GM19099 (cell line): ENCODE results near the gene ANKRD13B.
A peak's percentile ranks its signal among the peaks of the same experiment; 100 is the strongest.

Experiments used
- POLR2A ChIP-seq: IDR thresholded peaks from 3 replicates; pipeline ENCODE4 v1.6.1; 2011; ENCODE audit warnings: low read depth; ENCODE audit not compliant: insufficient read length; ENCODE audit errors: extremely low read depth

Gene ANKRD13B

DNA sequence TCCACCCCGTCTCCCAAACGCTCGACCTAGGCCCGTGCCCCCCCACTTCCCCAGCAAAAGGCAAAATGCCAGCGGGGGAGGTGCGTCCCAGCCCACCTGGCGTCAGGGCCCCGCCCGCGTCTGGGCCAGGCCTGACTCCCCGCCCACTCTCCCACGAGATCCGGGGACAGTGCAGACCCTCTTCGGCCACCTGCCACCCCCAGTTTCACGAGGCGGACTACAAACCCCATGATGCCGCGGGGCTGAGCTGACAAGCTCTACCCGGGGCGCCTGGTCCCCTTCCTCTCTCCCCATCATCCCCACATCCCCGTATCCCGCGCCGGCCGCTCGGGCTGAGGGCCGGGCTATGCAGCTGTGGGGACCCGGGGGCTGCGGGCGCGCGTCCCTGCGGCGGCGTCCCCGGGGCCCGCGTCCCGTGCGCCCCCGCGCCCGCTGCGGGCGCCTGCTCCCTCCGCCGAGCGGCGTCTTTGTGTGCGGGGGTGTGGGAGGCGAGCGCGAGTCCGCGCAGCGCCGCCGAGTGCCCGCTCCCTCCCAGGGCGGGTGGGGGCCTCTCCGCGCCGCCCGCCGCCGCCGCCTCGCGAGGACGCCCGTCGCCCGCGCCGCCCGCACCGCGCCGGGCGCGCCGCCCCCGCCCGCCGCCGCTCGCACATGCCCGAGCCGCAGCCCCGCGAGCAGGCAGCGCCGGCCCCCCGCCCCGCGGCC is at the start of gene ANKRD13B:
Gene ANKRD13B, plus strand, starts transcription at position 283 of the 702 bp plus-strand sequence. CDS start 490 bp downstream, outside the sequence.
- TF ChIP-seq POLR2A = no peak

DNA sequence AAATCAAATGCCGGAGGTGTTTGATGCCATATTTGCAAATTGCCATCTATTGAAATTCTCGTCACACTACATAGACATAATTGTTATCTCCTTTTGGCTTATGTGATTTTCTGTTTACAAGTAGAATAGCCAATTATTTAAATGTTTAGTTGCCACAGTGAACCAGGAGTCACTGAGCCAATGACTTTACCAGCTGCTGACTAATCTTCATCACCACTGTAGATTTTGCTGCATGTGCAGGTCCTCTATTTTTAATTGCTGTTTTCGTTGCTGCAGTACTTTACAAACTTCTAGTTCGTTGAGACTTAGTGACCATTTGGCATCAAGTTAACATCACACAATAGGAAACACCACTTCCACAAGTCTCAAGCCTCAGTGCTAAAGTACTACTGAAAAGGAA is 48.9 kb upstream of the ANKRD13B start:
- no peak for TF ChIP-seq POLR2A

DNA sequence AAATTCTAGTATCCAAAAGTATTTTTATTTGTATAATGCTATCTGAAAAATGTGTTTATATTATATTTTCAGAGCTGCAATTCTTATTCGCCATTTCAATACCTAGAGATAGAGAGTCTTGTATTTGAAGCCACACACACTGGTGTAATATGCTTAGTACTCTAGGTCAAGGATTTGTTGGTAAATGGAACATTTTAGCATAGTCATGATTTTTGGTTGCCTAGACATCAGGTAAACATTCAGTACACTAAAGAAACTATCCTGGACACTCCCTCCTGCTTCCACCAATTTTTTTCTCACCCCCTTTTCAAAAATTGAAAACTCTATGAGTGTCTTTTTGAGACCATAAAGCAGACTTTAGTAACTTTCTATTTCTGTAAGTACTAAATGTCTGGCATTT is 46.8 kb upstream of the ANKRD13B start:
- TF ChIP-seq POLR2A = no peak

DNA sequence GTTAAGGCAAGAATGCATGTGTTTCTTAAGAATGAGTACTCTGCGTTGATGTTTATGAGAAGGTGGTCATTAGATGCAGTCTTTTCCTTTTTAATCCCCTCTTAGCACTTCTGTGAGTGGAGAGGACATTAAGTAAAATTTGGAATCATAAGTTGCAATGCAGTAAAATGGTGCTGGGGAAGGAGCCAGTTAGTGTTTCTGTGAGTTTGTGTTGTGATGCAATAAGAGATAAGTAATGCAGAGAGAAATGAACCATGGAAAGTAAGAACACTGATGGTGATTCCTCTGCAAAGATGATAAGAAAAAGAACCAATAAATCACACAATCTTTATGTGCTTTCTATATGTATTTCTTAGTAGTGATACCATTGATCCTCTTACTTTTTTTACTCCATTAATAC is 46.1 kb upstream of the ANKRD13B start:
- no peak for TF ChIP-seq POLR2A

DNA sequence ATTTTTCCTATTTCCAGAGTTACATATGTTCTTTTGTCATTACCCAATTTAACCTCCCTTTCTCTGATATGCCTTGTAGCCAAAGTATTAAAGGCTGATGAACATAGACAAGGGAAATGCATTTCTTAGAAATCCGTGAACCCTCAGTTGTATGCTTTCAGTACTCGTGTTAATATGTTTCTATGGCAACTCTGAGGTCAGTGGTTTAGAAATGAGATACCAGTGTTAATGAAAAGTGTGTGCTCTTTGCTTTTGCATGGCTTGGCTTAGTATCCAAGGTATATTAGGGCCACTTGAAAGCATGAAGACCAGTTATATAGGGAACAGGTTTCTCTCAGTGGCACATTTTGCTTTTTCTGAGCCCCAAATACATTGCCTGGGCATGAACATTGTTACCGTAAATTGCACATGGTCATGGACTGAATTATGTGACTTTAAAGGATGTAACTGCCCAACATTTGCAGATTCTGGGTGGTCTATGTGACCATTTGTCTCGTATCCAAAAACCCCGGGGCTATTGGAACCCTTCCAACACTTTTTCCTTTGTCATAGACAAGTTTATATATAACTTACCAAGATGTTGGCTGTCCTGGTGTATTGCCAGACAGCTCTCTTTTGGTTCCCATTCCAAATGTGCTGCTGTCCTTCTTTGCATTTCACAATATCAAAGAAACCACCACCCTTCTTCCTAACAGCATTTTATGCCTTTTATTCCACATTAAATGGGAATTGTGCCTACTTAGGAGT is 43.6 kb upstream of the ANKRD13B start:
- TF ChIP-seq POLR2A = no peak

DNA sequence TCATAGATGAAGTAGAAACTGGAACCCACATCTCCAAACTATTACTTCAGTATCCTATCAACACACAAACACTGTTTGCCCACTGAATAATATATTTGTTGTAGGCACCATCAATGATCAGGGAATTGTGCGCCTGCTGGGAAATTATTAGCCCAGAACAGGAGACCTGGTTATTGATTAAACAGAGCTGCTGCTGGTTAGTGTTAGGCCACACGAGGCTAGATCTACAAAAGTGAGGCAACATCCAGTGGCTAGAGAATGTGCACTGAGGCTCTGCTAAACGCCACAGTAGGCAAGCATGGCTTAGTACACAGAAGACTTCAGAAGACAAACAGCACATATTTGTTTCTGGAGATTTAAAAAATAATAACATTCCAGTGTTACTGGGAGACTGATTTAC is 37.1 kb upstream of the ANKRD13B start:
- no peak for TF ChIP-seq POLR2A

DNA sequence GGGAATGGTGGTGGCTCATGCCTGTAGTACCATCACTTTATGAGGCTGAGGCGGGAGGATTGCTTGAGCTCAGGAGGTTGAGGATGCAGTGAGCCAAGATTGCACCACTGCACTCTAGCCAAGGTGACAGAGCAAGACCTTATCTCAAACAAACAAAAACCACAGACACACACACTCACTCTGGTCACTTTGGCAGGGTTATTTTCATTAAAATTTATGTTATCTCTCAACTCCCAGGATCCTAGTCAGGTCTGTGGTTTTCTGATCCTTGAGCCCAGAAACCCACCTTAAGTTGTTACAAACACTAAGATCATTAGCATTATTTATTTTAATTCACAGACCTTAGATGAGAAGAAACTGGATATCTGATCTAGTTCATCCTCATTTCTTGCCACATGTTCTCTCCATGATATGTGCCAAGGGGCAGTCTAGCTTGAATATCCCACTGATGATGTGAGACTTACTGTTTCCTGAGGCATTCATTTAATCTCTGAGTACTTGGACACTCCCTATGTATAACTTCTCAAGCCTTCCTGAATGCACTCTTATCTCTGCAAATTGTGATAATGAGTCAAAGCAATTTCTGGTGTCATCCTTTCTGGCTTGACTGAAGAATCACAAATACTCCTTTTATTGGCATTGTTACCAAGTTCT is 35.7 kb upstream of the ANKRD13B start:
- no peak for TF ChIP-seq POLR2A

DNA sequence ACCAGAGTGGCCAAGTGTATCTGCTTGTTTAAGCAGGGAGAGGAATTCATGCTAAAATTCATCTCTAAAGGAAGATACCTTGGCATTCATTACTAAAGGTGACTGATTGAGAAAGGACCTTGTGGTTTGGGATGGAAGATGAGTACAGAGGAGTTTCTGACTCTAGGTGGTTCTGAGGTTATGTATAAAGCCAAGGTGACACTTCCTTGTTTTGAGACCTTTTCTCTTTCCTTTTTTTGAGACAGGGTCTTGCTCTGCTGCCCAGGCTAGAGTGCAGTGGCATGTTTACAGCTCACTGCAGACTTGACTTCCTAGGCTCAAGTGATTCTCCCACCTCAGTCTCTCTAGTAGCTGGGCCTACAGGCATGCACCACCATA is 35.2 kb upstream of the ANKRD13B start:
- no peak for TF ChIP-seq POLR2A

DNA sequence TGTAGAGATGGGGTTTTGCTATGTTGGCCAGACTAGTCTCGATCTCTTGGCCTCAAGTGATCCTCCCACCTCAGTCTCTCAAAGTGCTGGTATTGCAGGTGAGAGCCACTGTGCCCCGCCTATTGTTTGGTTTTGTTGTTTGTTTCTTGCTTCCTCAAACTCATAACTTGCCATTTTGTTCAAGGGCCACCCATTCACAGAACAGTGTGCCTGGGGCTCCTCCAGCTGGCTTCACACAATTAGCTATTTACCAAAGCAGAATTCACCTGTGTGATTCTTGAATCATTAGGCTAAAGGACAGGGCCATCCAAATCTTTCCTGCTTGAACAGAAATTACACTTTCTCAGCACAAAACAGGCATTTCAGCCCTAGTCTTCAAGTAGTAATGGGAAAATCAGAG is 33.3 kb upstream of the ANKRD13B start:
- no peak for TF ChIP-seq POLR2A

DNA sequence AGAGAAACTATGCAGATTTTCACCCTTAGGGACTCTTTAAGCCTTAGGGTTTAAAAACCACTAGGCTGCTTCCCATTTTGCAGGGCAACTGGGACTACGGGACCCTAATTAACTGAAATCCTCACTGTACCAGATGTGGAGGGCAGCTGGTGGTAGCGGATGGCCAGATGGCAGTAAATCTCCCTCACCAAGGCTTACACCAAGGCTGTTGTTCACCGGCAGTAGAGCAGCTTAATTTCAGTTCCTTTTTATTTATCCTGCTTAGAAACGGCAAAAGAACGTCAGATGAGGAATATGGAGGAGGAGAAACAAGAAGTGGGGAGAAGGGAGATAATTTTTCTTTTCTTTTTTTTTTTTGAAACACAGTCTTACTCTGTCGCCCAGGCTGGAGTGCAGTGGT is 32.6 kb upstream of the ANKRD13B start:
- TF ChIP-seq POLR2A = no peak

DNA sequence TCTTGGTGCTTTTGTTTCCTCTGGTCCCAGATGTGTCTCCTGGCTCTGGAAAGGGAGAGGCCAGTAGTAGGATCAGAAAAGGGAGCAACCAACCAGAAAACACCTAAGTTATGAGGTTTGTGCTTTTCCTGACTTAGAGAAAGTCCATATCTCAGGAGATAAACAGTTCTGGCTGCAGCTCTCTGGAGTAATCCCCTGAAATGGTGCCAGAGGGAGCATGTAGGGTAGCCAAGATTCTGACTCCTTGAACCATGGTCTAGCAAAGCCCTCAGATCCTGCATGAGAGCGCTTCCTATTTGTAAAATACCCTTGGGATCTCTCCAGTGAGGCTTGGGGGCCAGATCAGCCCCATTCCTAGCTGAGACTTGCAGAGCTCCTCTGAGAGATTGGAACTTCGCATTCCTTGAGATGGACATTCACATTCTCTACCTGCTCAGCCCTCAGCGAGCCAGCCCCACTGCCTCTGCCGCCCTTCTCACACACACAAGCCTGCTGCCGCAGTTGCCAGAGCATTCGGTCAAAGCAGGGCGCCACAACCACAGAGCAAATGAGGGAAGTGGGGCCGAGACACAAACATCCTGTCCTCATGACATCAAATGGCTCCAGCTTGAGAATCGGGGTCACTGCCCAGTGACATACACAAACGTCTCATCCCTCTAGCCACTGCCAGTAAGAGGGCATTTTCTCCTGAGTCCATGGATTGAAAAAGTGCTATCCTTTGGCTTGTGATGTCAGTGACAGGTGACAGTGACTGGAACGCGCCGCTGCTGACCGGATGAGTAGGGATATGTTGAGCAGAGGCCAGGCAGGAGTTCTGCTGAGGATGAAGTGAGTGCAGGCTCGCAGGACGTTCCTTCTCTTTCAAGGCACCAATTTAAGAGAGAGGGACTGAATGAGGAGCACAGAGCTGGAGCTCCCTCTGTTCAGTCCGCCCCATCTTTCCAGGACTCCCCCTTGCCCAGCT is 31.1 kb upstream of the ANKRD13B start:
- TF ChIP-seq POLR2A = no peak

DNA sequence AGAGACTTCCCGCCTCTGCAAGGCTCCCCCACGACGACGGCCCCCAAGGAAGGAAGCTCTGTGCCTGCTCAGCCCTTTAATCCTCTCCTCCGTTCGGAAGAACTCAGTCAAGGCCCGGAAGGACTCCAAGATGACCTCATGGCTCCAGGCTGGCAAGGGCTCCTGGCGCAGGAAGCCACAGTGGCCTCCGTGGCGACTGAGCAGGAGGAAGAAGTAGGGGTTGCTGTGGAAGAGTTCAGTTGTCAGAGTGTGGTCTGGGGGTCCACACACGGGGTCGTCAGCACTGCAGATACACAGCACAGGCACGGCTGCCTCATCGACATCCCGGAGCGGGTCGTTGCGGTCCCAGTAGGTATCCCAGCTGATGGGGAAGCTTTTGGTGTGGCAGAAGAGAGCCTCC is 30.3 kb upstream of the ANKRD13B start:
- no peak for TF ChIP-seq POLR2A

DNA sequence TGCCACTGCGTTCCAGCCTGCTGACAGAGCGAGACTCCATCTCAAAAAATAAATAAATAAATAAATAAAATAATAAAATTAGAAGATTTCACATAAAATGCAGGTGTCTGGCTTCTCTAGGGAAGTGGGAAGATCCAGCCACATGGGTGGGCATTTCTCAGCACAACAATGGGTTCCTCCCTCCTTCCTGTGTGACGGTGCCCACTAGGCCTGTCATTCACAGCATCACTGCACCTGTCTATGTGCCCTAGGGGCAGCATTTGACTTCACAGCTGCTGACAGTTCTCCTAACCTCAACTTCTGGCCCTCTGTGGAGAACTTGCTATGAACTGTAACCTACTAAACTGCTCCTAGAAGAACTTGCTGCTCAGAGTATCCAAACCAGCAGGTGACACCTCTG is 29.1 kb upstream of the ANKRD13B start:
- no peak for TF ChIP-seq POLR2A

DNA sequence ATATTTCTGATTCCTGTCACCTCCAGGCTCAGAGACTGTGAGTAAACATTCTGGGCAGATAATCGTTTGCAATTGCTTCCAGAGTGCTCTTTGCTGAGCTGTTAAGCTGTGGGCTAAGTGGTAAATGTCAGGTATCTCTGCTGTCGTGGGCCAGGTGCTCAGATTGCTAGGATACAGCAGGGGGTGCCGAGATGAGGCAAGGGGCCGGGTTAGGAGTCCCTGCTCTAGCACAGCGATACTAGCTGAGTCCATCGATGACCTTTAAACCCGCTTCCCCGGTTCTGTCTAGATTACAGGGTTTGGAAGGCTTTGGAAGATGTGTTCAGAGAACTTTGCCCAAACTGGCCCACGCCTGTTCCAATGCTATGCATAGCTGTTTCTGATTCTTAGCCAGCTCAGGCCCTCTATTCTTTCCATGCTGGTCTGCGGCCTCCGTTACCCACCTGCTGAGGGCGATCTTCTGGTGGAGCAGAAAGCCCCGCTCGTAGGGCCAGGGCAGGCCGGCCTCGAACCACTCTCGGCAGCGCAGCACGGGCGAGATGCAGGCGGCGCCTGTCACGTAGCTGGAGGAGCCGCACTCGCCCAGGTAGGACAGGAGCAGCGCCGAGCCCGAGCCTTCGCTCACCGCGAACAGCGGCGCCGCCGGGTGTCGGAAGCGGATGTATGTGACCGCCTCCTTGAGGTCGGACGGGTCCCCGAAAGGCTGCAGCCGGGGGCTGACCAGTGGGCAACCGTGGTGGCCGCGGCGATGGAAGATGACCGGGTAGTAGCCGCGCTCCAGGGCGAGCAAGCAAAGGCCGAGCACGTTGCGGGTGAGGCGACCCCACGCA is 27.1 kb upstream of the ANKRD13B start:
- peak; percentile 21 for TF ChIP-seq POLR2A
